HG02642 (cell line): ENCODE results near the gene EBI3.
"Not testable (repeated sequence)": the region's sequence is repeated elsewhere in the genome, so short reads cannot be mapped to it uniquely, and the experiment has no call there.

Source experiments
- ATAC-seq: cut with Tn5 transposase; IDR thresholded peaks from one replicate; pipeline ENCODE4 v1.9.1; 2021; ENCODE audit warnings: mild to moderate bottlenecking; ENCODE audit not compliant: unreplicated experiment, poor library complexity

The EBI3 gene

DNA sequence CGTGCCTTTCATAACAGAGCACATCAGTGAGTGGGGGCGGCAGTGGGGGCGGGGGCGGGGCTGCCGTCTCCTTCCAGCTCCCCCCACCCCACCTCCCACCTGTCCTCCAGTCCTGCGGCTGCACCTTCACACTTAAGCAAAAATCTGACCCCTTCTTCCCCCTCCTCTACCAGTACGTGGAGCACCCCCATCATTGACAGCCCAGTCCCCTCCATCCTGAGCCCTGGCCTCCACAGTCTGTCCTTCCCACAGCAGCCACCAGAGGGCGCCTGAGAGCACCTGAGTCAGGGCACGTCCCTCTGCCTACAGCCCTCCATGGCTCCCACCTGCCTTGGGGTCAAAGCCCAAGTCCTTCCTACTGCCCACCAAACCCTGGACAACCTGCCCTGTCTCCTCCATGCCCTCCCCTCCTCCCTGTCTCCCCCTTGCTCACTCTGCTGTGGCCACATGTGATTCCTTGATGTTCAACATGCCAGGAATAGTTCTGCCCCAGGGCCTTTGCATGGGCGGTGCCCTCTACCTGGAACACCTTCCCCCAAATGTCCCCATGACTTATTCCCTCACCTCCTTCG is 4.0 kb downstream of the EBI3 start:
- ATAC-seq: no peak

DNA sequence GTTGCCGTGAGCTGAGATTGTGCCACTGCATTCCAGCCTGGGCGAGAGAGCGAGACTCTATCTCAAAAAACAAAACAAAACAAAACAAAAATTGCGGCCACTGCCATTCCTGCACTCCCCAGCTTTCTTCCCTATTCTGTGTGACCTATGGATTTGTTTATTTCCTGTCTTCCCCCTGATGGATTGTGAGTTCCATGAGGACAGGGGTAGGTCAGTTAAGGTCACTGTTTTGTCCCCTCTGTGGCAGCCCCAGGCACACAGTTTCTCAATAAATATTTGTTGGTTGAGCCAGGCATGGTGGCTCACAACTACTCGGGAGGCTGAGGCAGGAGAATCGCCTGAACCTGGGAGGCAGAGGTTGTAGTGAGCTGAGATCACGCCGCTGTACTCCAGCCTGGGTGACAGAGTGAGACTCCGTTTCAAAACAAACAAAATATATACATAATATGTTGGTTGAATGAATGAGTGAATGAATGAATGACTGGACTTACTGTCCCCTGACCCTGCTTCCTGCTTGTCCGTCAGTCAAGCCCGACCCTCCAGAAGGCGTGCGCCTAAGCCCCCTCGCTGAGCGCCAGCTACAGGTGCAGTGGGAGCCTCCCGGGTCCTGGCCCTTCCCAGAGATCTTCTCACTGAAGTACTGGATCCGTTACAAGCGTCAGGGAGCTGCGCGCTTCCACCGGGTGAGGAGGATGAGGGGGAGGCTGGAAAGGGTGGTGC is 5.0 kb downstream of the EBI3 start:
- no peak for ATAC-seq

DNA sequence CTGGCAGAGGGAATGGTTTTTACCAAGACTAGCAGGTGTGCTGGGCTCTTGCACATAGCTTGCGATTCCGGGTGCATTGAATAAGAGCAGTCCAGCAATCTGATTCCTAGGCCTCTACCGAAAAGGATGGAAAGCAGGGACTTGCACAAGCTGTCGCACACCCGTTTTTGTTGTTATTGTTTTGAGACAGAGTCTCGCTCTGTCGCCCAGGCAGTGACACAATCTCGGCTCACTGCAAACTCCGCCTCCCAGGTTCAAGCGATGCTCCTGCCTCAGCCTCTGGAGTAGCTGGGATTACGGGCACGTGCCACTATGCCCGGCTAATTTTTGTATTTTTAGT is 5.5 kb downstream of the EBI3 start:
- no peak for ATAC-seq

DNA sequence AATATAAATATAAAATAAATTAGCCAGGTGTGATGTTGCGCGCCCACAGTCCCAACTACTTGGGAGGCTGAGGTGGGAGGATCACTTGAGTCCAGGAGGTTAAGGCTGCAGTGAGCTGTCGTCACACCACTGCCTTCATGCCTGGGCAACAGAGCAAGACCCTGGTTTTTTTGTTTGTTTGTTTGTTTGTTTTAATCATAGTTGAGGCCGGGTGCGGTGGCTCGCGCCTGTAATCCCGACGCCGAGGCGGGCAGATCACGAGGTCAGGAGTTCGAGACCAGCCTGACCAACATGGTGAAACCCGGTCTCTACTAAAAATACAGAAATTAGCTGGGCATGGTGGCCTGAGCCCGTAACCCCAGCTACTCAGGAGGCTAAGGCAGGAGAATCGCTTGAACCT is 8.2 kb downstream of the EBI3 start:
- ATAC-seq: not testable (repeated sequence)

DNA sequence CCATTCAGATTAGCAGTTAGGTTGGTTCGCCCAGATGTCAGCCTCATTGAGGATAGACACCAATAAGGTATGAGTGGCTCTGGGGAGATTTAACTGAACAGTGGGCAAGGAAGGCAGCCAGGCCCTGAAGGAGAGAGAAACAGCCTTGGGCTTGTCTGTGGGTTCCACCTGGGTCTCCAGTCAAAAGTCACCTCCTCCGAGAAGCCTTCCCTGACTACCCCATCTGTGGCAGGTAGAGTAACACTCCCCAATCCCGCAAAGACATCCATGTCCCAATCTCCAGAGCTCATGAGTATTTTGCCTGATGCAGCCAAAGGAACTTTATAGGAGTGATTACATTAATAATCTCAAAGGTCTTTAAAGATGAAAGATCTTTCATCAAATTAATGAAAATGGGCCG is 9.5 kb downstream of the EBI3 start:
- no peak for ATAC-seq

DNA sequence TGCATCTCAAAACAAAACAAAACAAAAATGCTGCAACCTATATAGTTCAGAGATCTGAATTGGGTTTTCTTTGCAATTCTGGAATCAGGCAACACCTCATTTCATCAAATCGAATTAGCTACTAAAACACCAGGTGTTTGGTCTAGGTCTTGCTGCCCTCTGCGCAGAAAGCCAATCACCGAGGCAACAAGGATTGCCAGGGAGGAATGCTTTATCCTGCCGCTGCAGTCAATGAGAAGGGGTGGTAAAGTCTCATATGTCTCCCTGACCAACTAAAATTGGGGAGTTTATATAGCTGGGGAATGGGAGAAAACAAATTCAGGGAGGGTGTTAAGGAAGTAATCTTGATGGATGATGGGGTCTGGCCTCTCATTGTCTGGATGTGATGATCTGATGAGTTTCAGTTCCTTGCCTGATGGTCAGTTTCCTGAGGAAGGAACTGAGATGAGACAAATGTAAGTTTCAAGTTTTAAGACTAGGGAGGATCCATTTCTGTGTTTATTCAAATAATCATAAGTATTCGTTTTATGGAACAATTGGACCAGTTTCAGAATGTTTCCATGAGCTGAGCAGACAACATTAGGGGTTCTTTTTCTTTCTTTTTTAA is 12.6 kb downstream of the EBI3 start:
- ATAC-seq: no peak

DNA sequence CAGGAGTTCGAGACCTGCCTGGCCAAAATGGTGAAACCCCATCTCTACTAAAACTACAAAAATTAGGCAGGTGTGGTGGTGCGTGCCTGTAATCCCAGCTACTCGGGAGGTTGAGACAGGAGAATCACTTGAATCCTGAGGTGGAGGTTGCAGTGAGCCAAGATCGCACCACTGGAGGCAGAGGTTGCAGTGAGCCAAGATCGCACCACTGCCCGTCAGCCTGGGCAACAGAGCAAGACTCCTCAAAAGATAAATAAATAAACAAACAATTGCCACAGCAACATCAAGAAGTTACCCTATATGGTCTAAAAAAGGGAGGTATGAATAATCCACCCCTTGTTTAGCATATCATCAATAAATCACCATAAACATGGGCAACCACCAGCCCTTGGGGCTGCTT is 16.6 kb downstream of the EBI3 start:
- ATAC-seq: not testable (repeated sequence)

DNA sequence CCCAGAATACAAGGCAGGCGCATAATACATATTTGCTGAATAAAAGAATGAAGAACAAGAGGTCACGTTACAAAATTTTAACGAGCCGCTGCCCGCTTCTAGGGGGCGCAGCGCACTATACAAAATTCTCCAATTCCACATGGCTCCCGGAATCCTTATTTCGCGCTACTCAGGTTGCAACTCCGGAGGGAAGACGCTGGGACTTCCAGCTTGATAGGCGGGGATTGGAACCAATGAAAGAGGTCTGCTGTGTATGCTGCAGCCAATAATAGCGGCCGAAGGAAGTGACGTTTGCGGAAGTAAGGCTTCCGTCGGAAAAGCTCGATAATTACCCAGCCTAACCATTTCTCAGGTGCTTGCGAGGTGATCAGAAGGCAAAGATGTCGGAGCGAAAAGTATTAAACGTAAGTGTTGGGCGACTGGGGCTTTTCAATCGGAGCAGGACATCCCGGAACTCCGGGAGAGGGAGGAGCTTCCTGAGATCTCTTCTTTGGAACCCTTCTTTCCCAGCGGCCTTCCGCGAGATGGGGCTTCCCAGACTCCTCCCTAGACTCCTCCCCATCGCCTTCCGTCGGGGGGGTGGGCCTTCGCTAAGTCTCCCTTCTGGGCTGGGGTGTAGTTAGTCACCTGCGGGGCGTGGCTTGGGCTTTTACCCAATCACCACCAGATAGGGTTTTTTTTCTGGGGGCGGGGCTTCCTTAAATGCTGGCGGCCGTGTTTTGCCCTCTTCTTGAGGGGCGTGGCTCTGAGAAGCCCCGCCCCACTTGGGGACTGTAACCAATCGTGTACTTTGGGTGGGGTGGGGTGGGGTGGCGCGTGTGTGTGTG is 17.7 kb downstream of the EBI3 start, which contains the start of gene YJU2:
TSS of gene YJU2 (plus strand) at position 314 of the 827 bp plus-strand sequence. CDS start at position 381, 67 bp downstream.
- peak; percentile 90 for ATAC-seq

DNA sequence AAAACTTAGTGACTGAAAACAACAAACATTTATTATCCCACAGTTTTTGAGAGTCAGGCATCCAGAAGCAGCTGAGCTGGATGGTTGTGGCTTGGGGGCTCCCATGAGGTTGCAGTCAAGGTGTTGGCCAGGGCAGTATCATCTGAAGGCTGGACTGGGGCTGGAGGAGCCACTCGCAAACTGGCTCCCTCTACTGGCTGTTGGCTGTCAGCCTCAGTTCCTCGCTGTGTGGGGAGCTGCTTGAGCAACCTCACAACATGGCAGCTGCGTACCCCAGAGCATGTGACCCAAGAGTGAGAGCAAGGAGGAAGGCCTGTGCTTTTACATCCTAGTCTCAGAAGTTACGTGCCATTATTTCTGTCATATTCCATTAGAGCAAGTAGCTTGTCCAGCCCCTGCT is 27.2 kb downstream of the EBI3 start:
- no peak for ATAC-seq

DNA sequence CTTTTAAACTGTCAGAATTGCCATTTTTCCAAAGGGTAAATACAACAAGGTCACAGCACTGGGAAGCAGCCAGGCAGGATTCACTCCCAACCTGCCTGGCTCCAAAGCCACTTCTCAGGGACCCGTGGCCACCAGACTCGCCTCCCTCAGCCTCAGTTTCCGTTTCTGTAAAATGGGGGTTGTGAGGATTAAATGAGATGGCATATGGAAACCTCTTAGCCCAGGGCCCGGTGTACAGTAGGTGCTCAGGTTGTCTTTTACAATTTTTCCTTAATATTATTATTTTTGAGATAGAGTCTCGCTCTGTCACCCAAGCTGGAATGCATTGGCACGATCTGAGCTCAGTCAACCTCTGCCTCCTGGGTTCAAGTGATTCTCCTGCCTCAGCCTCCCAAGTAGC is 27.7 kb downstream of the EBI3 start:
- no peak for ATAC-seq

DNA sequence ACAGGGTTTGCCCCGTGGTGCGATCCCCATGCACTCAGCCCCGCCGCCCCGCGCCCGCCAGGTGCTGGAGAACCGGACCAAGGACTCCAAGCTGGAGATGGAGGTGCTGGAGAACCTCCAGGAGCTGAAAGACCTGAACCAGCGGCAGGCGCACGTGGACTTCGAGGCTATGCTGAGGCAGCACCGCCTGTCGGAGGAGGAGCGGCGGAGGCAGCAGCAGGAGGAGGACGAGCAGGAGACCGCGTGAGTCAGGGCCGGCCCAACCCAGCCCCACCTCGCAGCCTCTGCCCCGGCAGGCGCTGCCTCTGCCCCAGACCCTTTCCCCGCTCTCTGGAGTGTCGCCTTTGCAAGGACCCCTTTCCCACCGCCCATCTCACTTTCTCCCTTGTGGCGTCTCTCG is 28.9 kb downstream of the EBI3 start:
- no peak for ATAC-seq

DNA sequence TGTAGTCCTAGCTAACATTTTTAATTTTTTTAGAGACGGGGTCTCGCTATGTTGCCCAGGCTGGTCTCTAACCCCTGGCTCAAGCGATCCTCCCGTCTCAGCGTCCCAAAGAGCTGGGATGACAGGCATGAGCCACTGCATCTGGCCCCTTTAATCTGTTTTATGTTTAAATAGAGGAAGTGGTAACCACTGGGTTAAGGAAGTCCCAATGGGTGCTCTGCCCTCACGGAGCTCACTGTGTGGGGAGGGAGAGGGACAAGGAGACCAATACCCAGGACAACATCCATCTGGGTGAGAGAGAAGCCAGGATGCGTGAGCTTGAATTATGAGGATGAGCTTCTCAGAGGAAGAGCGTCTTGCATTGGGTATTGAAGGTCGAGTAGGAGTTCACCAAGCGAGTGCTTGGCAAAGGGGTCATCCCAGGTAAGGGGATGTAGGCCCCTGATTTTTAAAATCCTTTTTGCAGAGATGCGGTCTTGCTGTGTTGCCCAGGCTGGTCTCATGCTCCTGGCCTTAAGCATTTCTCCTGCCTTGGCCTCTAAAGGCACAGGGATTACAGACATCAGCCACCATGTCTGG is 31.4 kb downstream of the EBI3 start:
- ATAC-seq: no peak

DNA sequence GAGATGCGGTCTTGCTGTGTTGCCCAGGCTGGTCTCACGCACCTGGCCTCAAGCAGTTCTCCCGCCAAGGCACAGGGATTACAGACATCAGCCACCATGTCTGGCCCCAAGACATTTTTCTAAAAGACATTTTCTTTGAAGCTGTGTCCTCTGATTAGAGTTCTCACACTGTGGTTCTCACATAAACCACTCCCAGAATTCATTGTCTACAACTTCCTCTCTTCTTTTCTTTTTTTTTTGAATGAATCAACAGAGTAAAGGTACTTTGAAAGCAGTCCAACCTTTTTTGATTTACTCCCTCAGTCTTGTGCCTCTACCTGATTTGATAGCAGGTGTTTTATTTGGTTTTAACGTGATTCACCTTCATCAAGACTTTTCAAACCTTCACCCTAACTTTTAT is 35.5 kb downstream of the EBI3 start:
- no peak for ATAC-seq

DNA sequence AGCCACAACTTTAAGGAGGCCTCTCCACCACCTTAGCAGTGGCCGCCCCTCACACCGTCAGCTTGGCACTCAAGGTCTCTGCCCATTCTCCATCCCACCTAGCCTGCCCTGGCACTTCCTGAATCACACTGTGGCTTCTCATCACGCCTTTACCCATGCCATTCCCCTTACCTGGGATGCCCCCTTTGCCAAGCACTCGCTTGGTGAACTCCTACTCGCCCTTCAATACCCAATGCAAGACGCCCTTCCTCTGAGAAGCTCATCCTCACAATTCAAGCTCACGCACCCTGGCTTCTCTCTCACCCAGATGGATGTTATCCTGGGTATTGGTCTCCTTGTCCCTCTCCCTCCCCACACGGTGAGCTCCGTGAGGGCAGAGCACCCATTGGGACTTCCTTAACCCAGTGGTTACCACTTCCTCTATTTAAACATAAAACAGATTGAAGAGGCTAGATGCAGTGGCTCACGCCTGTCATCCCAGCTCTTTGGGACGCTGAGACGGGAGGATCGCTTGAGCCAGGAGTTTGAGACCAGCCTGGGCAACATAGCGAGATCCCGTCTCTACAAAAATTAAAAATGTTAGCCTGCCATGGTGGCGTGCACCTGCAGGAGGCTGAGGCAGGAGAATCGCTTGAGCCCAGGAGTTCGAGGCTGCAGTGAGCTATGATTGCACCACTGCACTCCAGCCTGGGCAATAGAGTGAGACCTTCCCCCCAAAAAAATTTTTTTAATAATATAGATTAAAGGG is 37.1 kb downstream of the EBI3 start:
- no peak for ATAC-seq

DNA sequence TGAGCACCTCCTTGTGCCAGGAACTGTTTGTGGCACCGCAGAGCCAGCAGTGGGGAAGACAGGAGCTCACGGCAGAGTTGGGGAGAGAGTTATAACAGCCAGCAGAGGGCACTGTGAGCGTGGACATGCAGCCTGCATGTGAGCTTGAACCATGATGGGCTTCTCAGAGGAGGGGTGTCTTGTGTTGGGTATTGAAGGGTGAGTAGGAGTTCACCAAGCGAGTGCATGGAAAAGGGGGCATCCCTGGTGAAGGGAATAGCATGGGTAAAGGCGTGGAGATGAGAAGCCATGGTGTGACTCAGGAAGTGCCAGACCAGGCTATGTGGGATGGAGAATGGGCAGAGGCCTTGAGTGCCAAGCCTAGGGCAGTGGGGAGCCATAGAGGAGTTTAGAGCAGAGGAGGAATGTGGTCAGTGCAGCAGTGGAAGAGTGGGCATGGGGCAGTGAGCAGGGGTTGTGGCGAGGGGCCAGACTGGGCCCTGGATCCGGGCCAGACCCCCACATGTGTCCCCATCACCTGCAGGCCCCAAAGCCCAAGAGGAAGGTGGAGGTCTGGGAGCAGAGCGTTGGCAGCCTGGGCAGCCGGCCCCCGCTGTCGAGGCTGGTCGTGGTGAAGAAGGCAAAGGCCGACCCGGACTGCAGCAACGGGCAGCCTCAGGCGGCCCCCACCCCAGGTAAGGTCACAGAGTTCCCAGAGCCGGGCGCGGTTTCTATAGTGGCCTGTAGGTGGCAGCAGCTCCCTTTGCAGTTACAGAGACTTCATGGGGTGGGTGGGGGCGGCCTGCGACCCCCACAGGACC is 38.0 kb downstream of the EBI3 start:
- no peak for ATAC-seq

DNA sequence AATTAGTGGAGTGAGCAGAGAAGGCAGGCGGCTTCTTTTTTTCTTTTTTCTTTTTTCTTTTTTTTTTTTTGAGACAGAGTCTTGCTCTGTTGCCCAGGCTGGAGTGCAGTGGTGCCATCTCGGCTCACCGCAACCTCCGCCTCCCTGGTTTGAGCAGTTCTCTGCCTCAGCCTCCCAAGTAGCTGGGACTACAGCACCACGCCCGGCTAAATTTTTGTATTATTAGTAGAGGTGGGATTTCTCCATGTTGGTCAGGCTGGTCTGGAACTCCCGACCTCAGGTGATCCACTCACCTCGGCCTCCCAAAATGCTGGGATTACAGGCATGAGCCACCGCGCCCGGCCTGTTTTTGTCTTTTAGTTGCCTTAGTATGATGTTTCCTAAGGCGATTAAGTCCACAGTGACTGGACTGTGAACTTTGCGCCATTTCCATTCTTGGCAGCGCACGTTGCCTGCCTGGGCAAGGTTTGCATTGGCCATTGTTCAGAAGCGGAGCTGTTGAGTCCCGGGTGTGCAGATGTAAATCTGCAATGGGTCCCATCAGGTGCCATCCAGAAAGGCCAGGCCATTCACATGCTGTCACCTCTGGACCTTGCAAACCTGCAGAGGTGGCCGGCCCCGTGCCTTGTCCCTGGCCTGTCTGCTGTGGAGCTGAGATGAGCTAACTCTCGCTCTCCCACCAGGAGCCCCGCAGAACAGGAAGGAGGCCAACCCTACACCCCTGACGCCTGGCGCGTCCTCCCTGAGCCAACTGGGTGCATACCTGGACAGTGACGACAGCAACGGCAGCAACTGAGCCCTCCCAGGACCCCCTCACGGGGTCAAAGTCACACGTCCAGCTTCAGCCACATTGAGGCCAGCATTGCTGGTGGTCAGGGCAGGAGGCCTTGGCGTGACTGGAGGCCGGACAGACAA is 38.8 kb downstream of the EBI3 start:
- no peak for ATAC-seq

DNA sequence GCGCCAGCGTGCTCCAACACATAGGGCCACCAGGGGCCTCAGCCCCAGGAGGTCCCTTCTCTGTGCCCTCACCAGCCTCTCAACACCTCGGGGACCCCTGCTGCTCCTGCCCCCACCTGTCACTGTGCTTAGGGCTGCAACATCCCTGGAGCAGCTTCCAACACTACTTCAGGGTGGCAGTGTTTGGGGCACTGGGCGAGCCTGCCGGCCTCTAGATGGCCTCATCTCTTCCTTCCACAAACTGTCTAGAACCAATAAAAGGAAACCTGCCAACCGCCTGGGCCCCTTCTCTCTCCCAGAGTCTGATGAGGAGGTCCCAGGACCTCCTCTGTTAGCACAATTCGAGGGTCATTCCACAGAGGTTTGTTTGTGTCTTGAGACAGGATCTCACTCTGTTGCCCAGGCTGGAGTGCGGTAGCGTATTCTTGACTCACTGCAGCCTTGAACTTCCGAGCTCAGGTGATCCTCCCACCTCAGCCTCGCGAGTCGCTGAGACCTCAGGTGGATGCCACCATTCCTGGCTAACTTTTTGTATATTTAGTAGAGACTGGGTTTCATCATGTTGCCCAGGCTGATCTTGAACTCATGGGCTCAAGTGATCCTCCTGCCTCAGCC is 39.6 kb downstream of the EBI3 start:
- ATAC-seq: no peak

DNA sequence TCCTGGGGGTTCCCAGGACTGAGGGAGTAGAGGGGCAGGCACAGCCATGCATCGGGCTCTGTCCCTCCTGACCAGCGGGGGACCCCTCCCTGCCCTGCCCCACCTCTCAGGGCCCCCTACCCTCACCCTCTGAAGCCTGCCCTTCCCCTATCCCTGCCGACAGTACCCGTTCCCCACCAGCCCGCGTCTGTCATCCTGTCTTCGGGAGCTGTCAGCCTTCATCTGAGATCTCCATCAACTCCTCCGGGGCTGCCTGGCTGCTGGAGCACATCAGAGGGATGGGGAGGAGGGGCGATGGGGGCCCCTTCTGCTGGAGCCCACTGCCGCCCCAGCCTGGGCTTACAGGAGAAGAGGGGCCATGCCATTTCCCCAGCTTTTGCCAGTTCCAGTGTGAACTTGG is 43.6 kb downstream of the EBI3 start:
- no peak for ATAC-seq
